ENCODE data around the gene MAZ.

The MAZ gene

DNA sequence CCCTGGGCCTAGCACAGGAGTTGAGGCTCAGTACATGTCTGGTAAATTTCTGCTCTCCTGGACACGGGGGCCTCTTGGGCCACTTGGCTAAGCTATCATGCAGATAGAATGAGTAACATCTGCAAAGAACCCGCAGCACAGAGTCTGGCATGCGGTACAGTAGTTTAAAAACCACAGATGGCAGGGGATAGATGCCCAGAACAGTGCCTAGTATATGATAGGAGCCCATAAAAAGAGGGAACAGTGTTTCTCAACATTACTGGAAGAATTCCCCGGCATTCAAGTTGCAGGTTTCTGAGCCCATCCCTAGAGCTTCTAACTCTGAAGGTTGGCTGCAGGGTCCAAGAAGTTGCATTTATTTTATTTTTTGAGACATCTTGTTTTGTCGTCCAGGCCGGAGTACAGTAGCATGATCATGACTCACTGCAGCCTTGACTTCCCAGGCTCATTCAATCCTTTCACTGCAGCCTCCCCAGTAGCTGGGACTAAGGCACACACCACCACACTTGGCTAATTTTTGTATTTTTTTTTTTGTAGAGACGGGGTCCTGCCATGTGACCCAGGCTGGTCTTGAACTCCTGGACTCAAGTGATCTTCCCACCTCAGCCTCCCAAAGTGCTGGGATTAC, 50.9 kb downstream of the MAZ start:
- DNase-seq (ENCODE audit: low read depth): peak; percentile 79

DNA sequence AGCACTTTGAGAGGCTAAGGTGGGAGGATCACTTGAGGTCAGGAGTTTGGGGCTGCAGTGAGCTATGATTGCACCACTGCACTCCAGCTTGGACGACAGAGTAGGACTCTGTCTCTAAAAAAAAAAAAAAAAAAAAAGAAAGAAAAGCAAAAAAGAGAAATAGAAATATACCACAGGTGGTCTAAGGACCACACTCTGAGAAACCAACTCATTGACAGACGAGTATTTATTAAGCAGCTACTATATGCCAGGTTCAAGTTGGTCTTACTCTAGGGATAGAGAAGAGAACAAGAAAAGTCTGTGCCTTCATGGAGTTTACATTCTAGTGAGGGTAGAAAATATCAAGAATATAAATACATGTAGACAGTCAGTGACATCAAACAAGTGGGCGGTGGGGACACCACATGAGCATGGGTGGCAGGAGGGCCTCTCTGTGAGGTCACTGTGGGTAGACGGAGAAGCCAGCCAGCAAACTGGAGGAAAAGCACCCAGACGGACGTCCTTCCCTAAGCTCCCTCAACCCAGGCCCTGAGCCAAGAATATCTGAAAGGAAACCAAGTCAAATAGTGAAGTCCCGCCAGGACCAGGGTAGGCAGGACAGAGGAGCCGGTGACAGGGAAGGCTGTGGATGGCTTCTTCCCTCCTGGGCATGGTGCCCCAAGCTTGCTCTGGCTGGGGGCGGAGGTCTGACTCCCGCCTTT, 52.0 kb downstream of the MAZ start:
- DNase-seq (ENCODE audit: low read depth): no peak

- no peak for DNase-seq (ENCODE audit: low read depth)
These were observed 52.6 kb downstream of the MAZ start for GRCh38 chr16:29858974-29859373.

DNA sequence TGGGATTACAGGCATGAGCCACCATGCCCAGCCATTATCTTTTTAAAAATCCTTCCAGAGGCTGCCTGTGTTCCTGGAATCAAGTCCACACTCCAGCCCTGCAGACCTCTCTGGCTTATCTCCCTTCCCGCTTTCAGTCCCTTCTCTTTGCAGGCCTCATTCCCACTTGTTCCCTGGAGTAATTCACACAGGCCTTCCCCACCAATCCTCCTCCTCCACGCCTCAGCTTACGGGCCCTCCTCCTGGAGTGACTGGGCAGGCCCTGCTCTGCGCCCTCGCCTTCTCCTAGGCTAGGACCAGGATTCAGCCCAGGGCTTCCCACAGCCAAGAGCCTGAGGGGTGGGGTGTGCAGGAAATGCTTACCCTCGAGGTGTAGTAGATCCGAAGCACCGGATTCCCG, 53.9 kb downstream of the MAZ start:
- DNase-seq (ENCODE audit: low read depth): no peak

Data from GM04504 (cell line).